Astrocyte of the spinal cord (primary cell): Measurements from ENCODE around the gene CSNK2B.

Source experiments
- DNase-seq: peaks from one replicate; pipeline ENCODE4 v3.0.0; 2011; ENCODE audit warnings: low read depth, low spot score
- H3K4me3 ChIP-seq: 2 replicates; pipeline ENCODE4 v1.5.1; 2011; ENCODE audit warnings: low read depth, mild to moderate bottlenecking, low read length, moderate library complexity
- in situ Hi-C: cut with HindIII; loops from 2 replicates; pipeline ENCODE4 v1.10.0; 2017; ENCODE audit warnings: low sequenced_read_pairs
- TF ChIP-seq, protein P1 (sequence below): IDR thresholded peaks from 2 replicates; pipeline ENCODE4 v1.5.1; 2012; ENCODE audit warnings: low read depth, mild to moderate bottlenecking, low read length, inconsistent platforms

Gene CSNK2B

DNA sequence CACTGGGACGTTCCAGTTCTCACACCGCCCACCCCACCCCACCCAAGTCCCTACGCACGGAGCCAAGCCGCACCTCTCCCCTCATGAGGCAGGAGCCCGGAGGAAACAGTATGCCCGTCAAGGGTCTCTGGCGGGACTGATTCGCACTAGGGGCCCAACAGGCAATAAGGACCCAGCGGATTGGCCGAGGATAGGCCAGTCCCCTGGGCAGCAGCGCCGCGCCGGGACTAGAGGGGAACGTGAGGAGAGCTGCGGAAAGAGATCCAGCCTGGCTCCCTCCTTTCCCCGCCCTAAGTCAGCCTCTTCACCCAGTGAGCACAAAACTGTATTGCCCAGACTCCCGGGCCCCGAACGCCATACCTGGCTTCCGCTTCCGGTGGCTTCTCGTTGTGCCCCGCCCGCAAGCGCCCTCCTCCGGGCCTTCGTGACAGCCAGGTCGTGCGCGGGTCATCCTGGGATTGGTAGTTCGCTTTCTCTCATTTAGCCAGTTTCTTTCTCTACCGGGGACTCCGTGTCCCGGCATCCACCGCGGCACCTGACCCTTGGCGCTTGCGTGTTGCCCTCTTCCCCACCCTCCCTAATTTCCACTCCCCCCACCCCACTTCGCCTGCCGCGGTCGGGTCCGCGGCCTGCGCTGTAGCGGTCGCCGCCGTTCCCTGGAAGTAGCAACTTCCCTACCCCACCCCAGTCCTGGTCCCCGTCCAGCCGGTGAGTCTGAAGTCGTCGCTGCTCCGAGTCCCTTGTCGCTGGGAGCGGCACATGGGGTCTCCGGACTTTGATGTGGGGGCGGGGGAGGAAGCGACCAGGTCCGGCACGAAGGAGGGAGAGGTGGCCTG is at the start of gene CSNK2B:
TSS of gene CSNK2B (plus strand) at position 580 of the 836 bp plus-strand sequence. CDS start 752 bp downstream, outside the sequence.
- TF ChIP-seq, protein P1, sequence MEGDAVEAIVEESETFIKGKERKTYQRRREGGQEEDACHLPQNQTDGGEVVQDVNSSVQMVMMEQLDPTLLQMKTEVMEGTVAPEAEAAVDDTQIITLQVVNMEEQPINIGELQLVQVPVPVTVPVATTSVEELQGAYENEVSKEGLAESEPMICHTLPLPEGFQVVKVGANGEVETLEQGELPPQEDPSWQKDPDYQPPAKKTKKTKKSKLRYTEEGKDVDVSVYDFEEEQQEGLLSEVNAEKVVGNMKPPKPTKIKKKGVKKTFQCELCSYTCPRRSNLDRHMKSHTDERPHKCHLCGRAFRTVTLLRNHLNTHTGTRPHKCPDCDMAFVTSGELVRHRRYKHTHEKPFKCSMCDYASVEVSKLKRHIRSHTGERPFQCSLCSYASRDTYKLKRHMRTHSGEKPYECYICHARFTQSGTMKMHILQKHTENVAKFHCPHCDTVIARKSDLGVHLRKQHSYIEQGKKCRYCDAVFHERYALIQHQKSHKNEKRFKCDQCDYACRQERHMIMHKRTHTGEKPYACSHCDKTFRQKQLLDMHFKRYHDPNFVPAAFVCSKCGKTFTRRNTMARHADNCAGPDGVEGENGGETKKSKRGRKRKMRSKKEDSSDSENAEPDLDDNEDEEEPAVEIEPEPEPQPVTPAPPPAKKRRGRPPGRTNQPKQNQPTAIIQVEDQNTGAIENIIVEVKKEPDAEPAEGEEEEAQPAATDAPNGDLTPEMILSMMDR: no peak
- DNase-seq: peak; percentile 97
- H3K4me3 ChIP-seq: peak within 1 kb of the TSS; percentile 96
- in situ Hi-C loops: no loop called here

DNA sequence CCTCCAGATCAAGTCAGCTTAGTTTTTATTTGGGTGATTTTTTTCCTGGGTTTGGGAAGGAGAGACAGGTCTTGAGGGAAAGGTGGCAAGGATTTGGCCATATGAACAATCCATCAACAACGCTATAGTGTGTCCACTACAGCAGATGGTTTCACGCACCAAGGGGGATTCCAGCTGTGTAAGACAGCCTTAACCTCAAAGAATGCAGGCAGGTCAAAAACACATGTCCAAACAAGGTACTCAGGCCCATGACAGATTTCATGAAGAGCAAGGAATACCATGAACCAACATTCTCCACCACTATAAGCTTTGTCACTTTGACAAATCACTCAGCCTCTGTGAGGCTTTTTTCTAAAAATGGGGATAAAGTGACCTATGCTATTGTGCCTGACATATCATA is 48.9 kb upstream of the CSNK2B start:
- no peak for DNase-seq
- in situ Hi-C loops: no loop called here
- no peak overlapping the region for H3K4me3 ChIP-seq
- TF ChIP-seq, protein P1: no peak

DNA sequence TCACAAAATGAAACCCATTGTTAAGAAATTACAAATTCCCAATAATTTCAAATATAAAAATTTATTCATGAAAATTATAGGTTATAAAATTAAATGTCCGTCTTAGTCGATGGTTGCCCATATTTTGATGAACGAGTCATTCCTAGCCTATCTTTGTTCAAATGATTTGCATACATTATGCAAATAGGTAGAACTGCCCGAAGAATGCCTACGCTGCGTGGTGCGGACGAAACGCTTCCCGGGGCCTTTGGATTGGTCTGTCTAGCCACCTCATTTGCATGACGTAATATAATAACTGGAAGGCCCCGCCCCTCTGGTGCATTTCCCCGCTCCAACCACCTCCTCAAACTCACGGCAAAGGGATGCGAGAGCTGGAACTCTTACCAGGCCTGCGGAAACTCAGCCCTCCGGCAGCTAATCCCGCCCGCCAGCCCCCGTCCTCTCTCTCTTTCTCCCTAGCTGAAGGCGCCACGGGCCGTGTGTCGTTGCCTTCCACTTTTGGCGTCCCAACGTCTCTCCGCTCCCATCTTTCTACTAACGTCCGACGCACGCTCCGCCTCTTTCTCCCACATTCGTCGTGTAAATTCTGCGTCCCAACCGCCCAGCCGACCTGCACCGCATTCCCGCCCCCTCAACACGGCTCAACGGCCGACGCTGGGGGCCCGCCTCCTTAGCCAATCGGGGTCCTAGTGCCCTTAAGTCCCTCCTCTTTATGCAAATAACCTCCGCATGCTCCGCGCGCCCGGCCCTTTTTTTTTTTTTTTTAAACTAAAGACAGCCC is 45.9 kb upstream of the CSNK2B start:
- peak; percentile 100 for DNase-seq
- in situ Hi-C loops: no loop called here
- TF ChIP-seq, protein P1: no peak
- peak overlapping the region; percentile 66 for H3K4me3 ChIP-seq

GRCh38 chr6:31620586-31621319 is 45.1 kb upstream of the CSNK2B start, which contains the start of gene PRRC2A:
Gene PRRC2A, plus strand, starts transcription at chr6:31620715. Its CDS starts 2,075 bp downstream, at chr6:31622790.
- TF ChIP-seq, protein P1: no peak
- in situ Hi-C loops: no loop called here

DNA sequence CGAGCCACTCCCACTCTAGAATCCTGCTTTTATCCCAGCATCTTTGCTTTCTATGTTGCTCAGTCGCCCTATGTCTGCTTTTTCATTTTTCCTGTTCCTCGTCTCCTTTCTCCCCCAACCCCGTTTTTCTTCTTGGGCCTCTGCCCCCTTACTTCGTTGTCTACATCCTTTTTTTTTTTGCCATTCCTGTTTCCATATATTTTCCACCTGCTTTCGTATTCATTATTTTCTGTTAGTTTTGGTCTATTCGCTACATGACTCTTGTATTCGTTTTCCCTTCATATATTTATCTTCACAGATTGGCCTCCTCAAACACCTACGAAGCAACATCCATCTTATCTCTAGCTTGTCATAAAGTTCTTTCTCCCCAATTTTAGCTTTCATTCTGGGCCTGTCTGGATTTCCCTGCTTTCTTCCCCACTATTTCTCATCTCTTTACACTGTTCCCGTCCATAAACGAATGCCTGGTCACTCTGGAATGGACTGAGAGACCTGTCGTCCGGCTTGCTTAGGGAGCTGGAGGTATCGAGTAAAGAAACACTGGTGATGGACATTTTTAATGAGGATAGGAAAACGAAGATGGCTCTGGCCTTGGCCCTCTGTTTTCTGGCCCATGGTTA is 44.5 kb upstream of the CSNK2B start:
- TF ChIP-seq, protein P1: no peak
- in situ Hi-C loops: no loop called here
- peak overlapping the region; percentile 61 for H3K4me3 ChIP-seq
- no peak for DNase-seq

More at GRCh38 chr6:31620586-31621319, 45.1 kb upstream of the CSNK2B start, which contains the start of gene PRRC2A:
- H3K4me3 ChIP-seq: peak within 1 kb of the TSS; percentile 66
- no peak for DNase-seq
